ENCODE data around the gene CAPZA1. TPM values are rescaled to one million over a fixed set of nuclear protein-coding genes. Genes with fewer than 3 reads are reported as not detected.

Gene CAPZA1
- total RNA-seq, 4 donors from 2014 or later, result 116 to 181 (median 179) TPM

DNA sequence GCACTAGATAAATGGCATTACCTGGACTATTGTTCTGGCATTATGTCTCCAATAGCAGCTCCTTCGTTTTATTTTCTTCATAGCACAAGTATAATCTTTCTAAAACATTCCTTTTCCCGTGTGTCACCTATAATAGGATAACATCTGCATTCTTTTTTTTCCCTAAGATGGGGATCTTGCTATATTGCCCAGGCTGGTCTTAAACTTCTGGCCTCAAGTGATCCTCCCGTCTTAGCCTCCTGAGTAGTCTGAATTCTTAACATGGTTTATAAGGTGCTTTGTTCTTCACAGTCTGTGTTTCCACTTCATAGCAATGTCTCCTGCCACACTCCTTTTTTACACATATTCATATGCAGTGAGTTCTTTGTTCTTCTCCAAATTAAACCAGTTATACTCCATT is 46.2 kb downstream of the CAPZA1 start:
- Histone ChIP-seq H3K9me3 (no peaks in the 10 kb centered on the region), H3K36me3 (peaks cover 0 to 90% (median 0%) of the 10 kb centered on the region in 3 donors)

GRCh38 chr1:112666946-112667345 is 47.3 kb downstream of the CAPZA1 start:
- no peak overlapping the region for H3K4me3 ChIP-seq
- no peaks in the 10 kb centered on the region for H3K9me3 ChIP-seq
- no peak overlapping the region for H3K27ac ChIP-seq
- peaks cover 0 to 88% (median 0%) of the 10 kb centered on the region in 3 donors for H3K36me3 ChIP-seq
- no peaks in the 10 kb centered on the region for H3K27me3 ChIP-seq
- TF ChIP-seq CTCF (IDR thresholded peaks at IDR 0.05) (no peak), POLR2A (IDR thresholded peaks at IDR 0.05) (no peak)
- H3K4me1 ChIP-seq, result no peaks in the 10 kb centered on the region
- DNase-seq, result no peak

More for the DNA sequence above, 46.2 kb downstream of the CAPZA1 start:
- Histone ChIP-seq H3K4me3 (no peak overlapping the region), H3K4me1 (no peaks in the 10 kb centered on the region), H3K27ac (no peak overlapping the region), H3K27me3 (no peaks in the 10 kb centered on the region)
- no peak for DNase-seq
- no peak for TF ChIP-seq POLR2A (IDR thresholded peaks at IDR 0.05)
- no peak for TF ChIP-seq CTCF (IDR thresholded peaks at IDR 0.05)

DNA sequence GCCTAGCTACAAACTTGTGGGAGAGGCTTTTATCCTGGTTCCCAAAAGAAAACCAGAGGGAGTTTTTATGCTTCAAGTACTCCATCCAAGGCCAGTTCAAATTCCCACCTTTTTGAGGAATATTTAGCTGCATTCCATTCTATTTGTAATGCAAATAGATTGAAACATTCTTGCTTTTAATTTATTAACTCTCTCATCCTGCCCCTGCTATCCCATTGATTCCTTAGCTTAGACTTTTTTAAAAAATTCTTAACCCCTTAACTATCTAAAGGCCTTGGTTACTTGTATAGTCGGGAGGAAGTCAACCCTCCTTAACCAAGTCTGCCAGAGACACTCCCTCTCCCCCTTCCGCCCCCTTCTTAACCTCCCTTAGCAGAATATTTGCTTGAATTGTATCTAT is 52.4 kb downstream of the CAPZA1 start:
- Histone ChIP-seq H3K27me3 (no peaks in the 10 kb centered on the region), H3K27ac (no peak overlapping the region), H3K4me1 (peaks cover 0 to 20% (median 1%) of the 10 kb centered on the region in 4 donors), H3K4me3 (no peak overlapping the region), H3K36me3 (peaks cover 0 to 44% (median 0%) of the 10 kb centered on the region in 3 donors), H3K9me3 (no peaks in the 10 kb centered on the region)
- no peak for DNase-seq
- TF ChIP-seq CTCF (IDR thresholded peaks at IDR 0.05) (no peak), POLR2A (IDR thresholded peaks at IDR 0.05) (no peak)

- no peaks in the 10 kb centered on the region for H3K9me3 ChIP-seq
- H3K36me3 ChIP-seq, result peaks cover 0 to 36% (median 0%) of the 10 kb centered on the region in 3 donors
- H3K27me3 ChIP-seq, result no peaks in the 10 kb centered on the region
- no peak for DNase-seq
- TF ChIP-seq POLR2A (IDR thresholded peaks at IDR 0.05), result no peak
- TF ChIP-seq CTCF (IDR thresholded peaks at IDR 0.05), result no peak
- H3K4me1 ChIP-seq, result peaks cover 0 to 20% (median 1%) of the 10 kb centered on the region in 4 donors
- no peak overlapping the region for H3K4me3 ChIP-seq
- no peak overlapping the region for H3K27ac ChIP-seq
Measured at GRCh38 chr1:112672842-112673241, 53.2 kb downstream of the CAPZA1 start.

GRCh38 chr1:112673592-112674439 is 54.2 kb downstream of the CAPZA1 start:
- peak in 1 of 3 donors; percentile 34 for DNase-seq
- H3K27ac ChIP-seq, result peak overlapping the region; percentile 76 to 85 (median 82)
- no peaks in the 10 kb centered on the region for H3K9me3 ChIP-seq
- peak overlapping the region; percentile 66 to 95 (median 84) for H3K4me3 ChIP-seq
- peaks cover 0 to 28% (median 0%) of the 10 kb centered on the region in 3 donors for H3K36me3 ChIP-seq
- peaks cover 0 to 20% (median 1%) of the 10 kb centered on the region in 4 donors for H3K4me1 ChIP-seq
- TF ChIP-seq POLR2A (IDR thresholded peaks at IDR 0.05) (peak in 1 of 2 donors; percentile 13), CTCF (IDR thresholded peaks at IDR 0.05) (peak in 5 of 6 experiments; percentile 28 to 65 (median 62))
- H3K27me3 ChIP-seq, result no peaks in the 10 kb centered on the region

Data from Peyer's patch (tissue), 4 donors.